Measurements from ENCODE around the gene ABCC6.
"Not testable (repeated sequence)": the region's sequence is repeated elsewhere in the genome, so short reads cannot be mapped to it uniquely, and the experiment has no call there.

- not testable (repeated sequence) for TF ChIP-seq EZH2 (IDR thresholded peaks at IDR 0.05; ENCODE audit: borderline replicate concordance, insufficient read depth, low read depth, low read length, poor library complexity, severe bottlenecking)
- TF ChIP-seq, protein P1, sequence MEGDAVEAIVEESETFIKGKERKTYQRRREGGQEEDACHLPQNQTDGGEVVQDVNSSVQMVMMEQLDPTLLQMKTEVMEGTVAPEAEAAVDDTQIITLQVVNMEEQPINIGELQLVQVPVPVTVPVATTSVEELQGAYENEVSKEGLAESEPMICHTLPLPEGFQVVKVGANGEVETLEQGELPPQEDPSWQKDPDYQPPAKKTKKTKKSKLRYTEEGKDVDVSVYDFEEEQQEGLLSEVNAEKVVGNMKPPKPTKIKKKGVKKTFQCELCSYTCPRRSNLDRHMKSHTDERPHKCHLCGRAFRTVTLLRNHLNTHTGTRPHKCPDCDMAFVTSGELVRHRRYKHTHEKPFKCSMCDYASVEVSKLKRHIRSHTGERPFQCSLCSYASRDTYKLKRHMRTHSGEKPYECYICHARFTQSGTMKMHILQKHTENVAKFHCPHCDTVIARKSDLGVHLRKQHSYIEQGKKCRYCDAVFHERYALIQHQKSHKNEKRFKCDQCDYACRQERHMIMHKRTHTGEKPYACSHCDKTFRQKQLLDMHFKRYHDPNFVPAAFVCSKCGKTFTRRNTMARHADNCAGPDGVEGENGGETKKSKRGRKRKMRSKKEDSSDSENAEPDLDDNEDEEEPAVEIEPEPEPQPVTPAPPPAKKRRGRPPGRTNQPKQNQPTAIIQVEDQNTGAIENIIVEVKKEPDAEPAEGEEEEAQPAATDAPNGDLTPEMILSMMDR (IDR thresholded peaks at IDR 0.05), result not testable (repeated sequence)
These were observed 16.1 kb downstream of the ABCC6 start for GRCh38 chr16:16207097-16207786.
